ENCODE results near the gene SMIM11.

Gene SMIM11

DNA sequence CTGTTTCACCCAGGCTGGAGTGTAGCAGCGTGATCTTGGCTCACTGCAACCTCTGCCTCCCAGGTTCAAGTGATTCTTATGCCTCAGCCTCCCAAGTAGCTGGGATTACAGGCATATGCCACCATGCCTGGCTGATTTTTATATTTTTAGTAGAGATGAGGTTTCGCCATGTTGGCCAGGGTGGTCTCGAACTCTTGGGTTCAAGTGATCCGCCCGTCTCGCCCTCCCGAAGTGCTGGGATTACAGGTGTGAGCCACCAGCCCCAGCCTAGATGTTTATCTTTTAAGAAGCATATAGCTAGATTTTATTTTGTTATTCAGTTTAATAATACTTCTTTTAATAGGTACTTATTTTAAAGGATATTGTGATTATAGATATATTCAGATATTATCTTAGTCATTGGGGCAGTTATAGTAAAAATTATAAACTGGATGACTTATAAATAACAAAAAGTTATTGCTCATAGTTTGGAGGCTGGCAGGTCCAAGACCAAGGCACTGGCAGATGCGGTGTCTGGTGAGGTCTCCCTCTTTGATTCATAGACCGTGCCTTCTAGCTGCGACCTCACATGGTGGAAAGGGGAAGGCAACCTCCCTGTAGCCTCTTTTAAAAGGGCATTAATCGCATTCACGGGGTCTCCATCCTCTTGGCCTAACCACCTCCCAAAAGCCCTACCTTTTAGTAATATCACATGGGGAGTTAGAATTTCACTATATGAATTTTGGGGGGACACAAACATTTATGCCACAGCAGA is 14.6 kb upstream of the SMIM11 start:
- ChIA-PET POLR2A (no interaction called here), CTCF (interaction anchor here (0.7 to 5.3 kb wide), 4 partner anchors 11 to 438 kb away, joined by 3 to 58 read pairs (median 14); no protein-coding TSS in a partner anchor)
- DNase-seq (ENCODE audit: extremely low spot score), result no peak
- TF ChIP-seq, protein P1, sequence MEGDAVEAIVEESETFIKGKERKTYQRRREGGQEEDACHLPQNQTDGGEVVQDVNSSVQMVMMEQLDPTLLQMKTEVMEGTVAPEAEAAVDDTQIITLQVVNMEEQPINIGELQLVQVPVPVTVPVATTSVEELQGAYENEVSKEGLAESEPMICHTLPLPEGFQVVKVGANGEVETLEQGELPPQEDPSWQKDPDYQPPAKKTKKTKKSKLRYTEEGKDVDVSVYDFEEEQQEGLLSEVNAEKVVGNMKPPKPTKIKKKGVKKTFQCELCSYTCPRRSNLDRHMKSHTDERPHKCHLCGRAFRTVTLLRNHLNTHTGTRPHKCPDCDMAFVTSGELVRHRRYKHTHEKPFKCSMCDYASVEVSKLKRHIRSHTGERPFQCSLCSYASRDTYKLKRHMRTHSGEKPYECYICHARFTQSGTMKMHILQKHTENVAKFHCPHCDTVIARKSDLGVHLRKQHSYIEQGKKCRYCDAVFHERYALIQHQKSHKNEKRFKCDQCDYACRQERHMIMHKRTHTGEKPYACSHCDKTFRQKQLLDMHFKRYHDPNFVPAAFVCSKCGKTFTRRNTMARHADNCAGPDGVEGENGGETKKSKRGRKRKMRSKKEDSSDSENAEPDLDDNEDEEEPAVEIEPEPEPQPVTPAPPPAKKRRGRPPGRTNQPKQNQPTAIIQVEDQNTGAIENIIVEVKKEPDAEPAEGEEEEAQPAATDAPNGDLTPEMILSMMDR (IDR thresholded peaks at IDR 0.05; ENCODE audit: control extremely low read depth, extremely low read depth, low read depth, missing control alignments), result peak; percentile 8

GRCh38 chr21:34362136-34362444 is 13.2 kb upstream of the SMIM11 start:
- ChIA-PET CTCF (interaction anchor here (0.7 to 5.3 kb wide), 25 partner anchors 8 to 1665 kb away, joined by 3 to 58 read pairs (median 3); no protein-coding TSS in a partner anchor), POLR2A (no interaction called here)
- no peak for DNase-seq (ENCODE audit: extremely low spot score)
- TF ChIP-seq, protein P1 (IDR thresholded peaks at IDR 0.05; ENCODE audit: control extremely low read depth, extremely low read depth, low read depth, missing control alignments), result no peak

DNA sequence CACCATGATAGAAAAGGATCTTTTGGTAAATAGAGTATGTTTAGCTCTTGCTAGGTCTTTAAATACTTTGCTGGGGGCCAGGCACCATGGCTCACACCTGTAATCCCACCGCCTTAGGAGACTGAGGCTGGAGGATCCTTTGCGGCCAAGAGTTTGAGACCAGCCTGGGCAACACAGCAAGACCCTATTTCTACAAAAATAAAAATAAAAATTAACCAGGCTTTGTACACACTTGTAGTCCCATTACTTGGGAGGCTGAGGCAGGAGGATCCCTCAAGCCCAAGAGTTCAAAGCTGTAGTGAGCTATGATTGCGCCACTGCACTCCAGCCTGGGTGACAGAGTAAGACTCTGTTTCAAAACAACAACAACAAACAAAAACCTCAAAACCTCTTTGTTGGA is 12.6 kb upstream of the SMIM11 start:
- ChIA-PET CTCF (interaction anchor here (0.7 to 5.3 kb wide), 27 partner anchors 8 to 1665 kb away, joined by 3 to 58 read pairs (median 3); no protein-coding TSS in a partner anchor), POLR2A (no interaction called here)
- DNase-seq (ENCODE audit: extremely low spot score), result no peak
- TF ChIP-seq, protein P1 (IDR thresholded peaks at IDR 0.05; ENCODE audit: control extremely low read depth, extremely low read depth, low read depth, missing control alignments), result no peak

GRCh38 chr21:34363733-34364132 is 11.6 kb upstream of the SMIM11 start, which contains the start of gene KCNE2:
KCNE2 (plus strand) TSS chr21:34364006; CDS start chr21:34370479, 6,473 bp downstream.
- DNase-seq (ENCODE audit: extremely low spot score), result no peak
- ChIA-PET POLR2A (no interaction called here), CTCF (interaction anchor here (2.5 to 3.3 kb wide), 2 partner anchors 239 to 440 kb away, joined by 20 to 22 read pairs; no protein-coding TSS in a partner anchor)
- TF ChIP-seq, protein P1 (IDR thresholded peaks at IDR 0.05; ENCODE audit: control extremely low read depth, extremely low read depth, low read depth, missing control alignments), result no peak

GRCh38 chr21:34364921-34365320 is 10.4 kb upstream of the SMIM11 start:
- ChIA-PET POLR2A (no interaction called here), CTCF (interaction anchor here (1.1 to 3.3 kb wide), 3 partner anchors 247 to 441 kb away, joined by 3 to 22 read pairs (median 3); no protein-coding TSS in a partner anchor)
- no peak for DNase-seq (ENCODE audit: extremely low spot score)
- TF ChIP-seq, protein P1 (IDR thresholded peaks at IDR 0.05; ENCODE audit: control extremely low read depth, extremely low read depth, low read depth, missing control alignments), result no peak

DNA sequence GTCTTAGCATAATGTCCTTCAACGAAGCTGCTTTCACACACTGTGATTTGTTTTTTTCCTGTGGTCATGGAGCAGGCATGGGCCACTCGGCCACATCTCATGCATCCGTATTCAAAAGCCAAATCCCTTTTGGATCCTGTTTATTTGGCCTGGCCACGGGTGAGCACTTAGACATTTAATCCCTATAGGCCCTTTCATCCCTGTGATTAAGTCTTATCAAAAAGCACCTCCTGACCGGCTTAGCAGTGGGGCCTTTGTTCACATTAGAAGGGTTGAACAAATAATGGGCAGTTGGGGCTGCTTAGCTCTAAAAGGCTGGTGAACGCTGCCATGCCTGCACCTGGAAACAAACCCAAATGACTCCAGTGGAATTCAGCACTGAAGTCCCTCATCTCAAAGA is 9.5 kb upstream of the SMIM11 start:
- ChIA-PET CTCF (interaction anchor here (0.7 to 1.5 kb wide), 5 partner anchors 11 to 442 kb away, joined by 3 to 8 read pairs (median 3); no protein-coding TSS in a partner anchor), POLR2A (no interaction called here)
- TF ChIP-seq, protein P1 (IDR thresholded peaks at IDR 0.05; ENCODE audit: control extremely low read depth, extremely low read depth, low read depth, missing control alignments), result no peak
- no peak for DNase-seq (ENCODE audit: extremely low spot score)

Measured in GM10248 (cell line).